HepG2 (cell line): ENCODE data around the gene FKBP10. TPM values are rescaled to one million over a fixed set of nuclear protein-coding genes. Genes with fewer than 3 reads are reported as not detected.

Experiments
- ADNP ChIP-seq: sonication (generic); formaldehyde crosslinking; IDR thresholded peaks from 2 replicates; pipeline ENCODE4 v1.4.0; 2020; ENCODE audit warnings: missing genetic modification reagents
- ARID2 ChIP-seq: sonication (generic); formaldehyde crosslinking; IDR thresholded peaks from 2 replicates; pipeline ENCODE4 v1.8.1; 2022; ENCODE audit warnings: mild to moderate bottlenecking, missing genetic modification reagents, borderline replicate concordance
- ARNT2 ChIP-seq: sonication (generic); formaldehyde crosslinking; IDR thresholded peaks from 2 replicates; pipeline ENCODE4 v1.8.0; 2022; ENCODE audit warnings: mild to moderate bottlenecking, low read depth, missing genetic modification reagents, moderate library complexity
- ESRRA ChIP-seq: sonication (generic); formaldehyde crosslinking; IDR thresholded peaks from 2 replicates; pipeline ENCODE4 v1.5.1; 2020; ENCODE audit warnings: mild to moderate bottlenecking, low read depth, missing genetic modification reagents
- HNF4G ChIP-seq, 2 experiments: sonication (generic) in 1 of 2; formaldehyde crosslinking in 1 of 2; IDR thresholded peaks; 2 replicates each; pipeline versions ENCODE4 v1.4.0 to v1.6.1; 2011 to 2020; ENCODE audit warnings: borderline replicate concordance in 2 of 2, low read depth in 2 of 2, mild to moderate bottlenecking in 2 of 2, low read length in 1 of 2, missing genetic modification reagents in 1 of 2, moderate library complexity in 1 of 2
- KDM4B ChIP-seq: sonication (generic); formaldehyde crosslinking; IDR thresholded peaks from 2 replicates; pipeline ENCODE4 v1.4.0; 2020; ENCODE audit warnings: missing genetic modification reagents
- MAZ ChIP-seq, 2 experiments: sonication (generic) in 1 of 2; formaldehyde crosslinking in 1 of 2; IDR thresholded peaks; 2 replicates each; pipeline versions ENCODE4 v1.5.0 to v1.6.1; 2012 to 2020; ENCODE audit warnings: low read depth in 2 of 2, mild to moderate bottlenecking in 2 of 2, borderline replicate concordance in 1 of 2, improper control_type of control experiment in 1 of 2, low read length in 1 of 2, missing genetic modification reagents in 1 of 2, moderate library complexity in 1 of 2
- PRMT3 ChIP-seq: sonication (generic); formaldehyde crosslinking; IDR thresholded peaks from 2 replicates; pipeline ENCODE4 v1.8.1; 2022; ENCODE audit warnings: low read depth, mild to moderate bottlenecking, moderate library complexity, missing genetic modification reagents, borderline replicate concordance
- REXO4 ChIP-seq: sonication (generic); formaldehyde crosslinking; IDR thresholded peaks from 2 replicates; pipeline ENCODE4 v1.8.0; 2022; ENCODE audit warnings: missing genetic modification reagents, mild to moderate bottlenecking, borderline replicate concordance
- SOX6 ChIP-seq, 2 experiments: fragments of 450-650 bp in 1 of 2; sonication (generic) in 1 of 2; formaldehyde crosslinking in 1 of 2; IDR thresholded peaks; 2 replicates each; pipeline versions ENCODE4 v1.4.0 to v1.6.1; 2017 to 2020; ENCODE audit warnings: antibody characterized with exemption in 1 of 2, mild to moderate bottlenecking in 1 of 2, missing genetic modification reagents in 1 of 2
- SSRP1 ChIP-seq: IDR thresholded peaks from 2 replicates; pipeline ENCODE4 v1.6.1; 2016; ENCODE audit warnings: control low read depth
- ZNF34 ChIP-seq: sonication (generic); formaldehyde crosslinking; IDR thresholded peaks from 2 replicates; pipeline ENCODE4 v1.4.0; 2020; ENCODE audit warnings: mild to moderate bottlenecking, missing genetic modification reagents, borderline replicate concordance
- ZNF687 ChIP-seq: sonication (generic); formaldehyde crosslinking; IDR thresholded peaks from 2 replicates; pipeline ENCODE4 v1.5.1; 2020; ENCODE audit warnings: mild to moderate bottlenecking, missing genetic modification reagents, moderate library complexity
- polyA plus RNA-seq, 8 experiments: library from polyadenylated mRNA; depleted of rRNA in 3 of 8; stranded (reverse) in 7 of 8; unstranded in 1 of 8; fragments of >200 nt; fragmentation: Illumina TruSeq in 4 of 8; extraction: Trizol in 4 of 8; gene quantifications; 2 replicates each; pipeline versions ENCODE4 v1.2.1 to v1.2.3, GENCODE V29; 2011 to 2016; ENCODE audit warnings: low read depth in 4 of 8, missing spikeins in 1 of 8, mixed read lengths in 1 of 8; ENCODE audit not compliant: insufficient read depth in 1 of 8
- total RNA-seq, 5 experiments: library from RNA; depleted of rRNA; stranded (reverse); fragments of >200 nt; fragmentation: Illumina TruSeq; extraction: Trizol; gene quantifications; 2 replicates each; pipeline ENCODE4 v1.2.3, GENCODE V29; 2016; ENCODE audit warnings: low read depth in 1 of 5
- TF ChIP-seq, protein P1 (sequence below): sonication (generic); formaldehyde crosslinking; IDR thresholded peaks from 2 replicates; pipeline ENCODE4 v1.8.1; 2023; ENCODE audit warnings: mild to moderate bottlenecking, missing genetic modification reagents, borderline replicate concordance
- TF ChIP-seq, protein P2 (sequence below): sonication (generic); formaldehyde crosslinking; IDR thresholded peaks from 2 replicates; pipeline ENCODE4 v1.4.0; 2020; ENCODE audit warnings: missing genetic modification reagents
- TF ChIP-seq, protein P3 (sequence below): sonication (generic); formaldehyde crosslinking; IDR thresholded peaks from 2 replicates; pipeline ENCODE4 v1.4.0; 2020; ENCODE audit warnings: missing genetic modification reagents
- TF ChIP-seq, protein P4 (sequence below): sonication (generic); formaldehyde crosslinking; IDR thresholded peaks from 2 replicates; pipeline ENCODE4 v1.5.0; 2020; ENCODE audit warnings: missing genetic modification reagents

The FKBP10 gene
- total and polyA plus RNA-seq, 2 of the 13 experiments (the other 11 are each of a cell fraction or from before 2014, with no cell fraction given), result 149 to 573 TPM

GRCh38 chr17:41801374-41802271 lies 11.2 kb upstream of the FKBP10 start (continued):
- peak; percentile 83; the same call in 1 of the 2 replicates for TF ChIP-seq ZNF34
- 0 out of 2 replicates have a peak, but pooled peaks have one; percentile 24 for TF ChIP-seq HNF4G (IDR thresholded peaks at IDR 0.05; ENCODE audit: borderline replicate concordance, low read depth, low read length)
- no peak for TF ChIP-seq HNF4G (CRISPR knock-in tag; IDR thresholded peaks at IDR 0.05; ENCODE audit: borderline replicate concordance, low read depth)
- TF ChIP-seq ESRRA, result 0 out of 2 replicates have a peak, but pooled peaks have one; percentile 59
- TF ChIP-seq, protein P1, sequence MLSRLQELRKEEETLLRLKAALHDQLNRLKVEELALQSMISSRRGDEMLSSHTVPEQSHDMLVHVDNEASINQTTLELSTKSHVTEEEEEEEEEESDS, result 0 out of 2 replicates have a peak, but pooled peaks have one; percentile 54
- TF ChIP-seq, protein P2, sequence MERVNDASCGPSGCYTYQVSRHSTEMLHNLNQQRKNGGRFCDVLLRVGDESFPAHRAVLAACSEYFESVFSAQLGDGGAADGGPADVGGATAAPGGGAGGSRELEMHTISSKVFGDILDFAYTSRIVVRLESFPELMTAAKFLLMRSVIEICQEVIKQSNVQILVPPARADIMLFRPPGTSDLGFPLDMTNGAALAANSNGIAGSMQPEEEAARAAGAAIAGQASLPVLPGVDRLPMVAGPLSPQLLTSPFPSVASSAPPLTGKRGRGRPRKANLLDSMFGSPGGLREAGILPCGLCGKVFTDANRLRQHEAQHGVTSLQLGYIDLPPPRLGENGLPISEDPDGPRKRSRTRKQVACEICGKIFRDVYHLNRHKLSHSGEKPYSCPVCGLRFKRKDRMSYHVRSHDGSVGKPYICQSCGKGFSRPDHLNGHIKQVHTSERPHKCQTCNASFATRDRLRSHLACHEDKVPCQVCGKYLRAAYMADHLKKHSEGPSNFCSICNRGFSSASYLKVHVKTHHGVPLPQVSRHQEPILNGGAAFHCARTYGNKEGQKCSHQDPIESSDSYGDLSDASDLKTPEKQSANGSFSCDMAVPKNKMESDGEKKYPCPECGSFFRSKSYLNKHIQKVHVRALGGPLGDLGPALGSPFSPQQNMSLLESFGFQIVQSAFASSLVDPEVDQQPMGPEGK (CRISPR knock-in tag), result peak; percentile 69; the same call in 1 of the 2 replicates
- TF ChIP-seq SOX6 (IDR thresholded peaks at IDR 0.05), result no peak
- TF ChIP-seq SOX6 (CRISPR knock-in tag; IDR thresholded peaks at IDR 0.05), result peak; percentile 47
- TF ChIP-seq, protein P3, sequence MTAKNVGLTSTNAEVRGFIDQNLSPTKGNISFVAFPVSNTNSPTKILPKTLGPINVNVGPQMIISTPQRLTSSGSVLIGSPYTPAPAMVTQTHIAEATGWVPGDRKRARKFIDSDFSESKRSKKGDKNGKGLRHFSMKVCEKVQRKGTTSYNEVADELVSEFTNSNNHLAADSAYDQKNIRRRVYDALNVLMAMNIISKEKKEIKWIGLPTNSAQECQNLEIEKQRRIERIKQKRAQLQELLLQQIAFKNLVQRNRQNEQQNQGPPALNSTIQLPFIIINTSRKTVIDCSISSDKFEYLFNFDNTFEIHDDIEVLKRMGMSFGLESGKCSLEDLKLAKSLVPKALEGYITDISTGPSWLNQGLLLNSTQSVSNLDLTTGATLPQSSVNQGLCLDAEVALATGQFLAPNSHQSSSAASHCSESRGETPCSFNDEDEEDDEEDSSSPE (CRISPR knock-in tag), result peak; percentile 88
- no peak for TF ChIP-seq ADNP (CRISPR knock-in tag)
- peak; percentile 84; the same call in 1 of the 2 replicates for TF ChIP-seq SSRP1 (CRISPR knock-in tag)
- TF ChIP-seq MAZ (IDR thresholded peaks at IDR 0.05; ENCODE audit: borderline replicate concordance, low read depth, low read length), result peak; percentile 68; the same call in 1 of the 2 replicates
- no peak; the same call in 1 of the 2 replicates for TF ChIP-seq MAZ (CRISPR knock-in tag; IDR thresholded peaks at IDR 0.05; ENCODE audit: low read depth)
- TF ChIP-seq ZNF687 (CRISPR knock-in tag), result peak; percentile 51
- TF ChIP-seq PRMT3 (CRISPR knock-in tag), result peak; percentile 50; the same call in 1 of the 2 replicates
- peak; percentile 73; the same call in 1 of the 2 replicates for TF ChIP-seq ARNT2 (CRISPR knock-in tag)
- 0 out of 2 replicates have a peak, but pooled peaks have one; percentile 27 for TF ChIP-seq ARID2 (CRISPR knock-in tag)
- no peak for TF ChIP-seq KDM4B (CRISPR knock-in tag)
- TF ChIP-seq, protein P4, sequence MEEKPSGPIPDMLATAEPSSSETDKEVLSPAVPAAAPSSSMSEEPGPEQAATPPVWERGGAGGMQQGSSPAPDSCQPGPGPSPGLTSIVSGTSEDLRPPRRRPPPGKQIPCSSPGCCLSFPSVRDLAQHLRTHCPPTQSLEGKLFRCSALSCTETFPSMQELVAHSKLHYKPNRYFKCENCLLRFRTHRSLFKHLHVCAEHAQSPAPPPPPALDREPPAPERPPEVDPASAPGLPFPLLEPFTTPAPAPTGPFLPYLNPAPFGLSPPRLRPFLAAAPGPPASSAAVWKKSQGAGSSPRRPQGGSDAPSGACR, result peak; percentile 72
- TF ChIP-seq REXO4 (CRISPR knock-in tag), result no peak; the same call in 1 of the 2 replicates
